ENCODE data around the gene PPM1N.

GRCh38 chr19:45477186-45477585, 21.1 kb upstream of the PPM1N start:
- TF ChIP-seq, protein P1, sequence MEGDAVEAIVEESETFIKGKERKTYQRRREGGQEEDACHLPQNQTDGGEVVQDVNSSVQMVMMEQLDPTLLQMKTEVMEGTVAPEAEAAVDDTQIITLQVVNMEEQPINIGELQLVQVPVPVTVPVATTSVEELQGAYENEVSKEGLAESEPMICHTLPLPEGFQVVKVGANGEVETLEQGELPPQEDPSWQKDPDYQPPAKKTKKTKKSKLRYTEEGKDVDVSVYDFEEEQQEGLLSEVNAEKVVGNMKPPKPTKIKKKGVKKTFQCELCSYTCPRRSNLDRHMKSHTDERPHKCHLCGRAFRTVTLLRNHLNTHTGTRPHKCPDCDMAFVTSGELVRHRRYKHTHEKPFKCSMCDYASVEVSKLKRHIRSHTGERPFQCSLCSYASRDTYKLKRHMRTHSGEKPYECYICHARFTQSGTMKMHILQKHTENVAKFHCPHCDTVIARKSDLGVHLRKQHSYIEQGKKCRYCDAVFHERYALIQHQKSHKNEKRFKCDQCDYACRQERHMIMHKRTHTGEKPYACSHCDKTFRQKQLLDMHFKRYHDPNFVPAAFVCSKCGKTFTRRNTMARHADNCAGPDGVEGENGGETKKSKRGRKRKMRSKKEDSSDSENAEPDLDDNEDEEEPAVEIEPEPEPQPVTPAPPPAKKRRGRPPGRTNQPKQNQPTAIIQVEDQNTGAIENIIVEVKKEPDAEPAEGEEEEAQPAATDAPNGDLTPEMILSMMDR (IDR thresholded peaks at IDR 0.05): no peak
- TF ChIP-seq POLR2A (IDR thresholded peaks at IDR 0.05) (no peak), EP300 (IDR thresholded peaks at IDR 0.05) (no peak)

All from ovary (tissue), 3 donors.